ENCODE results near the gene AP1M1. TPM values are rescaled to one million over a fixed set of nuclear protein-coding genes. Genes with fewer than 3 reads are reported as not detected.

The AP1M1 gene
- total and polyA plus RNA-seq, 9 donors: 28.4 to 81.7 (median 51.6) TPM

GRCh38 chr19:16226184-16226591, 28.5 kb downstream of the AP1M1 start:
- no peak overlapping the region for H3K4me3 ChIP-seq
- WGBS, 3 donors: 94 to 97% (median 96%) methylated on average over 16 of the region's 16 CpGs
- H3K27ac ChIP-seq: no peak overlapping the region
- no peaks in the 10 kb centered on the region for H3K4me1 ChIP-seq (ENCODE audit: insufficient read depth)
- no peak for TF ChIP-seq EP300 (IDR thresholded peaks at IDR 0.05)
- TF ChIP-seq POLR2A (IDR thresholded peaks at IDR 0.05): no peak
- no peak for TF ChIP-seq CTCF (IDR thresholded peaks at IDR 0.05)
- peaks cover 0 to 6% of the 10 kb centered on the region in 2 donors for H3K9me3 ChIP-seq
- no peak for DNase-seq
- no peaks in the 10 kb centered on the region for H3K36me3 ChIP-seq
- H3K27me3 ChIP-seq: no peaks in the 10 kb centered on the region
- intact Hi-C loops (cut with DNase I): no loop called here

- Histone ChIP-seq H3K27me3 (no peaks in the 10 kb centered on the region), H3K27ac (no peak overlapping the region), H3K4me1 (ENCODE audit: insufficient read depth) (no peaks in the 10 kb centered on the region), H3K36me3 (no peaks in the 10 kb centered on the region), H3K4me3 (no peak overlapping the region), H3K9me3 (no peaks in the 10 kb centered on the region)
- 88 to 93% (median 89%) methylated on average over 27 to 33 of the region's 33 CpGs for WGBS, 3 donors
- intact Hi-C loops (cut with DNase I): no loop called here
- TF ChIP-seq CTCF (IDR thresholded peaks at IDR 0.05) (no peak), EP300 (IDR thresholded peaks at IDR 0.05) (no peak), POLR2A (IDR thresholded peaks at IDR 0.05) (no peak)
- no peak for DNase-seq
Measured at GRCh38 chr19:16226878-16227836, 29.4 kb downstream of the AP1M1 start.

GRCh38 chr19:16227837-16228636, 30.3 kb downstream of the AP1M1 start:
- no peak for DNase-seq
- TF ChIP-seq POLR2A (IDR thresholded peaks at IDR 0.05) (no peak), EP300 (IDR thresholded peaks at IDR 0.05) (no peak), CTCF (IDR thresholded peaks at IDR 0.05) (no peak)
- H3K9me3 ChIP-seq: no peaks in the 10 kb centered on the region
- H3K27me3 ChIP-seq: no peaks in the 10 kb centered on the region
- WGBS, 3 donors: 87 to 92% (median 88%) methylated on average over 19 to 21 of the region's 21 CpGs
- H3K36me3 ChIP-seq: no peaks in the 10 kb centered on the region
- H3K27ac ChIP-seq: no peak overlapping the region
- intact Hi-C loops (cut with DNase I): no loop called here
- no peaks in the 10 kb centered on the region for H3K4me1 ChIP-seq (ENCODE audit: insufficient read depth)
- no peak overlapping the region for H3K4me3 ChIP-seq

- Histone ChIP-seq H3K4me1 (ENCODE audit: insufficient read depth) (no peaks in the 10 kb centered on the region), H3K36me3 (no peaks in the 10 kb centered on the region), H3K4me3 (no peak overlapping the region), H3K9me3 (no peaks in the 10 kb centered on the region), H3K27me3 (no peaks in the 10 kb centered on the region), H3K27ac (no peak overlapping the region)
- TF ChIP-seq EP300 (IDR thresholded peaks at IDR 0.05) (no peak), CTCF (IDR thresholded peaks at IDR 0.05) (no peak), POLR2A (IDR thresholded peaks at IDR 0.05) (no peak)
- intact Hi-C loops (cut with DNase I): no loop called here
- DNase-seq: no peak
- WGBS, 3 donors: 77 to 85% (median 85%) methylated on average over 21 of the region's 21 CpGs
Measured at GRCh38 chr19:16228637-16229321, 31.1 kb downstream of the AP1M1 start.
